T-helper 17 cell (primary cell): ENCODE measurements around the gene ENPP1. TPM values are rescaled to one million over a fixed set of nuclear protein-coding genes. Genes with fewer than 3 reads are reported as not detected.
"Not testable (repeated sequence)": the region's sequence is repeated elsewhere in the genome, so short reads cannot be mapped to it uniquely, and the experiment has no call there.

ENCODE experiments used
- ATAC-seq: fragments of 150-1000 bp; cut with Tn5 transposase; 2 replicates; pipeline ENCODE4 v1.10.0; 2021; ENCODE audit warnings: mild to moderate bottlenecking, moderate library complexity
- DNase-seq, 3 donors: peaks; one replicate each; pipeline versions ENCODE4 v3.0.0 to v3.0.0-alpha.2; 2020 to 2021
- H3K9me3 ChIP-seq: one replicate; pipeline ENCODE4 v1.7.0; 2013; ENCODE audit warnings: low read length, mild to moderate bottlenecking; ENCODE audit not compliant: control insufficient read depth, poor library complexity, severe bottlenecking
- H3K27ac Mint-ChIP-seq: one replicate; pipeline ENCODE4 v1.8.0; 2022; ENCODE audit warnings: mild to moderate bottlenecking, moderate library complexity, mixed read lengths
- H3K27me3 Mint-ChIP-seq: one replicate; pipeline ENCODE4 v1.8.0; 2022; ENCODE audit warnings: mixed read lengths
- H3K36me3 Mint-ChIP-seq: one replicate; pipeline ENCODE4 v1.8.0; 2022; ENCODE audit warnings: low read depth, mixed read lengths
- H3K4me1 Mint-ChIP-seq: one replicate; pipeline ENCODE4 v1.8.0; 2022; ENCODE audit warnings: mild to moderate bottlenecking, mixed read lengths
- H3K4me3 Mint-ChIP-seq: one replicate; pipeline ENCODE4 v1.8.0; 2022; ENCODE audit warnings: mild to moderate bottlenecking, moderate library complexity, mixed read lengths
- total RNA-seq, 4 donors: library from RNA in 2 of 4; stranded (reverse) in 2 of 4; gene quantifications; one replicate each; pipeline ENCODE4 v1.2.3 and lab custom pipeline; 2022 to 2026

The ENPP1 gene
- total RNA-seq, 2 donors from 2014 or later, result 1.7 to 2.1 TPM

DNA sequence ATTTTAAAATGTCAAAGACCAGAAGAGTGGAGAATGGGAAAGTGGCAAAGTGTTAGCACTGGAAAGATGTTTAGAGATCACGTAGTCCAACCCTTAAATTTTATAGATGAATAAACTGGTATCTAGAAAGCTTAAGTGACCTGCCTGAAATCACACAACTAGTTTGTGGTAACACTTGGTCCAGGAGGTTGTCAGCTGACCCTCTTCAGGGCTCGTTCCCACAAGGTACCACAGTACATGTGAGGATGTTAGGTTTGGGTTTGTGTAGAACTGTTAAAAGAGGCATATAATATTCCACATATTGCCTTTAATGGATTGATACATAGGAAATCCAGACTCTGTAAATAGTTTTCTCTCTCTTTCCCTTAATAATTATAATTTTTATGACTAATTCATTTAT, 39.1 kb downstream of the ENPP1 start:
- ATAC-seq (no peak), DNase-seq (no peak)
- Mint-ChIP-seq H3K27me3 (peaks cover 19% of the 10 kb centered on the region), H3K4me1 (peaks cover 5% of the 10 kb centered on the region), H3K36me3 (peaks cover 5% of the 10 kb centered on the region), H3K27ac (no peak overlapping the region), H3K4me3 (no peak overlapping the region)
- H3K9me3 ChIP-seq, result no peaks in the 10 kb centered on the region

DNA sequence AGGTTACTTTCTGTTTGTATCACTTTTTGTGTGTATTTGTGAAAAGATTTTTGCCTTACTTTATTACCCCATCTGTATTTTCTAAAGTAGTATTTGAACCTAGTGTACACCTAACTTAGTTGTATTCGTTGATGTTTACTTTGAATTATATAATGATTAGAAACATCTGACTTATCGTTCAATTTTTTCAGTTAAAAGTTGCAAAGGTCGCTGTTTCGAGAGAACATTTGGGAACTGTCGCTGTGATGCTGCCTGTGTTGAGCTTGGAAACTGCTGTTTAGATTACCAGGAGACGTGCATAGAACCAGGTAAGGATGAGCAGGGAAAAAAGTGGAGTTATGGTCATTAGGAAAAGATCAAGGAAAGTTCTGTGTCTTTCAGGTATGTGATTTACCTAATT, 42.0 kb downstream of the ENPP1 start:
- H3K9me3 ChIP-seq, result no peaks in the 10 kb centered on the region
- ATAC-seq (no peak), DNase-seq (no peak)
- H3K27ac Mint-ChIP-seq, result no peak overlapping the region
- peaks cover 3% of the 10 kb centered on the region for H3K4me1 Mint-ChIP-seq
- peaks cover 3% of the 10 kb centered on the region for H3K36me3 Mint-ChIP-seq
- peaks cover 12% of the 10 kb centered on the region for H3K27me3 Mint-ChIP-seq
- no peak overlapping the region for H3K4me3 Mint-ChIP-seq

DNA sequence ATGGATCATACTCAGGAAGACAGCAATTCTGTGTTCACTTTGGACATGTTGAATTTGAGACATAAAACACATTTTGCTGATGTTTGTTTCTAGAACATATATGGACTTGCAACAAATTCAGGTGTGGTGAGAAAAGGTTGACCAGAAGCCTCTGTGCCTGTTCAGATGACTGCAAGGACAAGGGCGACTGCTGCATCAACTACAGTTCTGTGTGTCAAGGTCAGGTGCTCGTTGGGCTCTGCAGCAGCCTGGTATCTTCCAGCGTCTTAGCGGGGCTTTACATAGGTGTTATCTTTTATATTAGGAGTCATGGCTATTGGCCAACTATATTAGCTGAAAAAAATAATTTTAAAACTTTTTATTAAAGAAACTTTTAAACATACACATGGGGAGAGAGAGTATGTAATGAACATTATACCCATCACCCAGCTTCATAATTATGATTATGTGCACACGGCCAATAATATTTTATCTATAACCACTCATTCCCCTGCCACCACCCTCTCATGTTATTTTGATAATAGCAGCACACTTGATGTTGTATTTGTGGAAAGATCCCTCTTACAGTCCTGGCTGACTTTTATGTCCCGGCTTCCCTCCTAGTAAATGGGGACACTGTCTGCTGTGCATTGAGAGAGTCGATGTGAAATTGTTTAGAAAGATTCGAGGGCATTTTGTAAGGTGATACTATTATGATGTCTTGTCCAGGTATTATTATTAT, 43.4 kb downstream of the ENPP1 start:
- peaks cover 3% of the 10 kb centered on the region for H3K4me1 Mint-ChIP-seq
- DNase-seq (no peak), ATAC-seq (no peak)
- H3K9me3 ChIP-seq, result no peaks in the 10 kb centered on the region
- H3K4me3 Mint-ChIP-seq, result no peak overlapping the region
- H3K27ac Mint-ChIP-seq, result no peak overlapping the region
- H3K36me3 Mint-ChIP-seq, result no peaks in the 10 kb centered on the region
- H3K27me3 Mint-ChIP-seq, result peaks cover 5% of the 10 kb centered on the region

DNA sequence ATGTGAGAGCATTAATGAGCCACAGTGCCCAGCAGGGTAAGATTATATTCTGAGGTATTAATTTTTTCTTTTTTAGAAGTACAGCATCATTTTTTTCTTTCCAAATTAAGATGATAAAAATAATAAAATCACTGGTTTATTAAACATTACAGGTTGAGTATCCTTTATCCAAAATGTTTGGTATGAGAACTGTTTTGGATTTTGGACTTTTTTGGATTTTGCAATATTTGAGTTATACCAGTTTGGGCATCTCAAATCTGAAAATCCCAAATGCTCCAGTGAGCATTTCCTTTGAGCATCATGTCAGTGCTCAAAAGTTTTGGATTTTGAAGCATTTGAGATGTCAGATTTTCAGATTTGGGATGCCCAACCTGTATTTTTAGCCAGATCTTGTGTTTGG, 44.4 kb downstream of the ENPP1 start:
- H3K9me3 ChIP-seq, result no peaks in the 10 kb centered on the region
- no peak overlapping the region for H3K27ac Mint-ChIP-seq
- H3K36me3 Mint-ChIP-seq, result no peaks in the 10 kb centered on the region
- no peak overlapping the region for H3K4me3 Mint-ChIP-seq
- DNase-seq, result no peak
- H3K4me1 Mint-ChIP-seq, result peaks cover 3% of the 10 kb centered on the region
- ATAC-seq, result no peak
- peaks cover 5% of the 10 kb centered on the region for H3K27me3 Mint-ChIP-seq

DNA sequence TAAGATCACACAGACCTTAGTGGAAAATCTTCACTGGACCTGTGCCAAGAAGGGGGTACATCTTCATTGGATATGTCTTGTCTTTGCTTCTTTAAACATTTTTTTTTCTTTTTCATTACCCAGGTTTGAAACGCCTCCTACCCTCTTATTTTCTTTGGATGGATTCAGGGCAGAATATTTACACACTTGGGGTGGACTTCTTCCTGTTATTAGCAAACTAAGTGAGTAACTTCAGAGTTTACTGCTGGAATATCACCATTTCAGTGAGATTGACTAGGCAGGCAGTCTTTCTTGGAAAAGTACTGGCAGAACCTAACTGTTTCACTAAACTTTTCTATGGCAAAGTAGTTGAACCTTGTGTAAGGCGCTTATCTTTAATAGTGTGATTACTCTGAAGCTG, 47.0 kb downstream of the ENPP1 start:
- no peaks in the 10 kb centered on the region for H3K4me1 Mint-ChIP-seq
- no peak overlapping the region for H3K27ac Mint-ChIP-seq
- ATAC-seq, result no peak
- no peaks in the 10 kb centered on the region for H3K36me3 Mint-ChIP-seq
- no peak overlapping the region for H3K4me3 Mint-ChIP-seq
- H3K27me3 Mint-ChIP-seq, result no peaks in the 10 kb centered on the region
- DNase-seq, result no peak
- no peaks in the 10 kb centered on the region for H3K9me3 ChIP-seq

DNA sequence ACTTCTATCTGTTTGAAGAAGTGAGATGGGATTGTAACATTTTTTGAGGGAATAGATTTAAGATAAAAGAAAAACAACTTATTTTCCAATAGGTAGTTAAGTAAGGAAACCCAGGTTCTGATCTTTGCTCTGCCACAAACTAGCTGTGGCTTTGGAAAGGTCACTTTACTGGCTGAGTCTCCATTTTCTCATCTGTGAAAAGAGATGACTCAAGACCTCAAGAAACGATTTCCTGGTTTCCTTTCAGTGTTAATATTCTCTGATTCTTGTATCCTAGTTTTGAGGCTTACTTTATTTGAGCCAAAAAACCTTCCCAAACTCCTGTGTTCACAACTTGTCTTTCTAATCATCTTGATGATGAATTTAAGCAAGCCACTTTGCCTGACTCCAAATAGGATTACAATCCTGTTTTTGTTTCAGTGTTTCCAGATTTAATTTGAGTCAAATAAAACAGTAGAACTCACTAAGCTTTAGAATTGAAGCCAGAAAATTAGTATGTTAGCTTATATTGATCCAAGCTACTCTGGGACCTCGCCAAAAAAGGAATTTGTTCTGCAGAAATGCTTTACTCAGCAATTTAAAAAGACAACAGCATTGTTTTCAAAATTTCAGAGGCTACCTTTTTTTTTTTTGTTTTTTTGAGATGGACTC, 51.1 kb downstream of the ENPP1 start:
- no peaks in the 10 kb centered on the region for H3K4me1 Mint-ChIP-seq

DNA sequence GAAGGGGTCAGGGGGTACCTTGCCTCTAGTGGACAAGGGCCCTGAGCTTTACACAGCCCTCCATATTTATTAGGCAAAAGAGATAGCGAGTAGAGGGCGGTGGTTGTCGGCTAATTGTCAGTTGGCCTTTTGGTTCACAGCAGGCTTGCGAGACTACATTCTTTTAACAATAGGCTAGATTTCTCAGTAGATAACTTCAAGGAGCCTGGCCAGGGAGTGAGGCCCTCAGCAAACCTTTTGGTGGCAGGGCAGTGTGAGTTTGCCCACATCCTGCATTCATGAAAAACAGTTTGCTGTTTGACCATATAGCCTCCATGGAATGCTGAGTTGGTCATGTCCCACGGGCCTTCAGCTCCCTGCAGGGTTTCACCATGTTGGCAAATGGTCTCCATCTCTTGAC, 51.8 kb downstream of the ENPP1 start:
- not testable (repeated sequence) for DNase-seq, H3K4me1 Mint-ChIP-seq, H3K36me3 Mint-ChIP-seq, H3K27me3 Mint-ChIP-seq, H3K4me3 Mint-ChIP-seq, ATAC-seq, H3K9me3 ChIP-seq, H3K27ac Mint-ChIP-seq

More for the DNA sequence above, 51.1 kb downstream of the ENPP1 start:
- ATAC-seq (no peak), DNase-seq (no peak)
- no peak overlapping the region for H3K27ac Mint-ChIP-seq
- H3K27me3 Mint-ChIP-seq, result peaks cover 6% of the 10 kb centered on the region
- no peaks in the 10 kb centered on the region for H3K36me3 Mint-ChIP-seq
- no peak overlapping the region for H3K4me3 Mint-ChIP-seq
- H3K9me3 ChIP-seq, result no peaks in the 10 kb centered on the region

DNA sequence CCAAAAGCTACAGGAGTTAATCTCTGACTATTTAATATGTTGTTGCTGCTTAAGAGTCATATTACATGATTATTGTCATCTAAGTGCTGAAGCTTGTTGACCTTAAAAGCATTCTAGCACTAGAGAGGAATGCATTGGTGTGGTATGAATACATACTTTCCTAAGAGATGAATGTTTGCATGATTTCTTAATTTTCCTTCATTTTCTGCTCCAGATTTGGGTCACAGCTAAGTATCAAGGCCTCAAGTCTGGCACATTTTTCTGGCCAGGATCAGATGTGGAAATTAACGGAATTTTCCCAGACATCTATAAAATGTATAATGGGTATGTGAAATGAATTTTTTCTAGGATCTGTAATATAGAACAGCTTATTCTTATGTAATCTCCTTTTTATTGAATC, 53.6 kb downstream of the ENPP1 start:
- no peak overlapping the region for H3K27ac Mint-ChIP-seq
- no peak for DNase-seq
- H3K27me3 Mint-ChIP-seq, result peaks cover 6% of the 10 kb centered on the region
- H3K36me3 Mint-ChIP-seq, result no peaks in the 10 kb centered on the region
- no peak overlapping the region for H3K4me3 Mint-ChIP-seq
- no peaks in the 10 kb centered on the region for H3K9me3 ChIP-seq
- H3K4me1 Mint-ChIP-seq, result no peaks in the 10 kb centered on the region
- ATAC-seq, result no peak

DNA sequence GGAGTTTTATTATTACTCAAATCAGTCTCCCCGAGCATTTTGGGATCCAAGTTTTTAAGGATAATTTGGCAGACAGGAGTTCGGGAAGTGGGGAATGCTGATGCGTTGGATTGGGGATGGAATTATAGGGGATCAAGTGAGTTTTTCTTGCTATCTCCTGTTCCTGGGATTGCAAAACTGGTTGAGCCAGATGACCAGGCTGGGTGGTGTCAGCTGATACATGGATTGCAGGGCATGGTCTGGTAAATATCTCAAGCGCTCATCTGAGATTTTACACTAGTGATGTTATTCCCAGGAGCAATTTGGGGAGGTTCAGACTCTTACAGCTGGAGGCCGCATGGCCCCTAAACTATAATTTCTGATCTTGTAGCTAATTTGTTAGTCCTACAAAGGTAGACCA, 54.7 kb downstream of the ENPP1 start:
- DNase-seq (no peak), ATAC-seq (no peak)
- Mint-ChIP-seq H3K27ac (no peak overlapping the region), H3K36me3 (no peaks in the 10 kb centered on the region), H3K27me3 (peaks cover 6% of the 10 kb centered on the region), H3K4me1 (no peaks in the 10 kb centered on the region), H3K4me3 (no peak overlapping the region)
- no peaks in the 10 kb centered on the region for H3K9me3 ChIP-seq

DNA sequence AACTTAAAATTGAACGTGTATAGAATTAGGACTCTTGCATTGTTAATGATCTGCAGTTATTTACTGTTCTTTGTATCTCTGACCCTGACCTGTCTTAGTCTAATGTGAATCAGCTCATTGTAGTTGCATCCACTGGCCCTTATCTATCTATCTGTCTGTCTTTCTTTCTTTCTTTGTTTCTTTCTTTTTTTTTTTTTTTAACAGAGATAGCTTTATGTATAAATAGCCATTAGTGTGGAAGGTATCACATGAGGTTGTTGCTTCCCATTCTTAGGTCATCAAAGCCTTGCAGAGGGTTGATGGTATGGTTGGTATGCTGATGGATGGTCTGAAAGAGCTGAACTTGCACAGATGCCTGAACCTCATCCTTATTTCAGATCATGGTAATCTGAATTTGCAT, 59.9 kb downstream of the ENPP1 start:
- Mint-ChIP-seq H3K4me3 (no peak overlapping the region), H3K27me3 (no peaks in the 10 kb centered on the region), H3K27ac (no peak overlapping the region), H3K4me1 (no peaks in the 10 kb centered on the region), H3K36me3 (no peaks in the 10 kb centered on the region)
- DNase-seq, result no peak
- no peaks in the 10 kb centered on the region for H3K9me3 ChIP-seq
- ATAC-seq, result no peak

DNA sequence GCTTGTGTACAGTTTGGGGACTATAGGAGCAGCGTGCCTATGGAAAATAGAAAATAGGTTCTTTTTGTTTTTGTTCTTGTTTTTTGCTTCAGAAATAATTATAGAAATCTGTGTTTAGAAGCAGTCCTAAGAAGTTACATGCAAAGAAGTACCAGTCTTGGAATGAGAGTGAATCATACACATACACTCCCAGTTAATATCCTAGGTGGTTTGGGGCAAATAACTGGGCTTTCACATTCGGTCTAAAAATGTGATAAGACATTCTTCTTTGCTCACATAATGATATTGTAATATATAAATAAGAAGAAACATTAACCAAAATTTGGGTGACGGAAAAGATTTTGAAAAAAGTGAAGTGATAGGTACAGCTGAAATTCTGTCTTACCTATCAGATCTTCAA, 61.0 kb downstream of the ENPP1 start:
- H3K27me3 Mint-ChIP-seq, result no peaks in the 10 kb centered on the region
- H3K4me1 Mint-ChIP-seq, result no peaks in the 10 kb centered on the region
- no peak overlapping the region for H3K27ac Mint-ChIP-seq
- DNase-seq (no peak), ATAC-seq (no peak)
- H3K4me3 Mint-ChIP-seq, result no peak overlapping the region
- no peaks in the 10 kb centered on the region for H3K36me3 Mint-ChIP-seq
- no peaks in the 10 kb centered on the region for H3K9me3 ChIP-seq

DNA sequence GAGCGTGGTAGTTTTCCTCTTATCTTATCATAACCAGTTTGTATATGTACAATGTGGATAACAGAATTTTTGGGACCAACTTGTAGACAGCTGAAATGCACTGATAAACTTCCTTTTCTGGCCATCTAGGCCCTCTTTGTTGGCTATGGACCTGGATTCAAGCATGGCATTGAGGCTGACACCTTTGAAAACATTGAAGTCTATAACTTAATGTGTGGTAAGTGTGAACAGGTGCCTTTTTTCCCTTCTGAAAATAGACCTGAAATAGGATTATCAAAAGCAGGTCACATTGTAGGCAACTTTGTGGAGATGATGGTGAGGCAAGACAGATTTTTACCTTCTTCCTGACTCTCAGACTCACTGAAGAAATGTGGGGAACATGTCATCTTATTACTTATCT, 67.8 kb downstream of the ENPP1 start:
- no peak overlapping the region for H3K4me3 Mint-ChIP-seq
- H3K4me1 Mint-ChIP-seq, result peaks cover under 1% of the 10 kb centered on the region
- no peaks in the 10 kb centered on the region for H3K36me3 Mint-ChIP-seq
- no peak overlapping the region for H3K27ac Mint-ChIP-seq
- H3K9me3 ChIP-seq, result no peaks in the 10 kb centered on the region
- ATAC-seq (no peak), DNase-seq (no peak)
- H3K27me3 Mint-ChIP-seq, result no peaks in the 10 kb centered on the region

DNA sequence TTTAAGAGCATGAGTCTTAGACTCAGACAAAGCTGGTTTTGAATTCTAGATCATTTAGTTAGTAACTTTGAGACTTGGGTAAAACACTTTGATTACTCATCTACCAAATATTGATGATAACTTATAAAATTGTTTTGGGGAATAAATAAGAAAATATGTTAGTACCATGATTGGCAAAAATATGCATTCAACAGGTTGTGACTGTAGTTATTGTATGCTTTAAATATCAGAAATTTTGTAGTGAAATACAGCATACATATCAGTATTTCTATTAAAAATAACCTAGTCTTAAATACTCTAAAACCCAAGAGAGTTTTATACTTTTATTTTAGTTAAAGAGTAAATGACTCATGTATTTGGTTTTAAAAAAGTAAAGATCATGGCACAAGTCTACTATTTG, 68.7 kb downstream of the ENPP1 start:
- no peak overlapping the region for H3K27ac Mint-ChIP-seq
- no peaks in the 10 kb centered on the region for H3K36me3 Mint-ChIP-seq
- H3K27me3 Mint-ChIP-seq, result no peaks in the 10 kb centered on the region
- H3K4me1 Mint-ChIP-seq, result peaks cover 3% of the 10 kb centered on the region
- no peaks in the 10 kb centered on the region for H3K9me3 ChIP-seq
- ATAC-seq (no peak), DNase-seq (no peak)
- H3K4me3 Mint-ChIP-seq, result no peak overlapping the region
